Neural progenitor cell (in vitro differentiated cells): ENCODE measurements around the gene OR2D2.

Experiments used
- EZH2phosphoT487 ChIP-seq: fragments of 200-600 bp; sonication (generic); IDR thresholded peaks from 2 replicates; pipeline ENCODE4 v1.6.1; 2017; ENCODE audit warnings: antibody characterized with exemption
- TF ChIP-seq, protein P1 (sequence below): fragments of 200-600 bp; sonication (generic); IDR thresholded peaks from 2 replicates; pipeline ENCODE4 v1.5.1; 2017; ENCODE audit warnings: antibody characterized with exemption, mild to moderate bottlenecking

DNA sequence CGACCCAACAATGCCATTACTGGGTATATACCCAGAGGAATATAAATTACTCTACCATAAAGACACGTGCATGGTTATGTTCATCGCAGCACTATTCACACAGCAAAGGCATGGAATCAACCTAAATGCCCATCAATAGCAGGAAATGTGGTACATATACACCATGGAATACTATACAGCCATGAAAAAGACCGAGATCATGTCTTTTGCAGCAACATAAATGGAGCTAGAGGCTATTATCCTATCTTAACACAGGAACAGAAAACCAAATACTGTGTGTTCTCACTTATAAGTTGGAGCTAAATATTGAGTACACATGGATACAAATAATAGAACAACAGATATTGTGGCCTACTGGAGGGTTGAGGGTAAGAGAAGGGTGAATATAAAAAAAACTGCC is 3.5 kb downstream of the OR2D2 start:
- TF ChIP-seq, protein P1, sequence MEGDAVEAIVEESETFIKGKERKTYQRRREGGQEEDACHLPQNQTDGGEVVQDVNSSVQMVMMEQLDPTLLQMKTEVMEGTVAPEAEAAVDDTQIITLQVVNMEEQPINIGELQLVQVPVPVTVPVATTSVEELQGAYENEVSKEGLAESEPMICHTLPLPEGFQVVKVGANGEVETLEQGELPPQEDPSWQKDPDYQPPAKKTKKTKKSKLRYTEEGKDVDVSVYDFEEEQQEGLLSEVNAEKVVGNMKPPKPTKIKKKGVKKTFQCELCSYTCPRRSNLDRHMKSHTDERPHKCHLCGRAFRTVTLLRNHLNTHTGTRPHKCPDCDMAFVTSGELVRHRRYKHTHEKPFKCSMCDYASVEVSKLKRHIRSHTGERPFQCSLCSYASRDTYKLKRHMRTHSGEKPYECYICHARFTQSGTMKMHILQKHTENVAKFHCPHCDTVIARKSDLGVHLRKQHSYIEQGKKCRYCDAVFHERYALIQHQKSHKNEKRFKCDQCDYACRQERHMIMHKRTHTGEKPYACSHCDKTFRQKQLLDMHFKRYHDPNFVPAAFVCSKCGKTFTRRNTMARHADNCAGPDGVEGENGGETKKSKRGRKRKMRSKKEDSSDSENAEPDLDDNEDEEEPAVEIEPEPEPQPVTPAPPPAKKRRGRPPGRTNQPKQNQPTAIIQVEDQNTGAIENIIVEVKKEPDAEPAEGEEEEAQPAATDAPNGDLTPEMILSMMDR: no peak
- TF ChIP-seq EZH2phosphoT487: no peak
